K562 (cell line): ENCODE data around the gene TMEM203. TPM values are rescaled to one million over a fixed set of nuclear protein-coding genes. Genes with fewer than 3 reads are reported as not detected.

ENCODE experiments used
- CBFA2T2 ChIP-seq: fragments of 450-650 bp; conservative IDR thresholded peaks from 2 replicates; pipeline ENCODE4 v1.6.1; 2017; ENCODE audit warnings: mild to moderate bottlenecking
- EHMT2 ChIP-seq: fragments of 450-650 bp; IDR thresholded peaks from 2 replicates; pipeline ENCODE4 v1.6.1; 2018; ENCODE audit warnings: antibody characterized with exemption
- ETV1 ChIP-seq: fragments of 450-650 bp; conservative IDR thresholded peaks from 2 replicates; pipeline ENCODE4 v1.6.1; 2016; ENCODE audit warnings: missing genetic modification characterization, control low read depth, low read depth, missing compliant biosample characterization
- ETV5 ChIP-seq: sonication (generic); formaldehyde crosslinking; IDR thresholded peaks from 2 replicates; pipeline ENCODE4 v1.4.0; 2020; ENCODE audit warnings: low read depth, mild to moderate bottlenecking, missing genetic modification reagents
- FIP1L1 ChIP-seq: fragments of 200-400 bp; formaldehyde crosslinking; IDR thresholded peaks from 2 replicates; pipeline ENCODE4 v1.6.1; 2018; ENCODE audit warnings: mild to moderate bottlenecking, low read depth, low read length; ENCODE audit not compliant: poor library complexity, severe bottlenecking
- FOXP1 ChIP-seq: sonication (generic); formaldehyde crosslinking; IDR thresholded peaks from 2 replicates; pipeline ENCODE4 v1.8.0; 2022; ENCODE audit warnings: mild to moderate bottlenecking, missing genetic modification reagents
- HDAC1 ChIP-seq, 2 experiments: fragments of 450-650 bp; IDR thresholded peaks; 2 replicates each; pipeline ENCODE4 v1.6.1; 2016 to 2017; ENCODE audit warnings: inconsistent platforms in 1 of 2, mild to moderate bottlenecking in 1 of 2, moderate library complexity in 1 of 2
- KDM4B ChIP-seq, 2 experiments: fragments of 450-650 bp in 1 of 2; sonication (generic) in 1 of 2; IDR thresholded peaks; 2 replicates each; pipeline ENCODE4 v1.6.1; 2016 to 2017; ENCODE audit warnings: borderline replicate concordance in 2 of 2, antibody characterized with exemption in 1 of 2, low read depth in 1 of 2, mild to moderate bottlenecking in 1 of 2
- MBD2 ChIP-seq: sonication (generic); IDR thresholded peaks from 2 replicates; pipeline ENCODE4 v1.6.1; 2016; ENCODE audit warnings: low read depth, borderline replicate concordance
- NBN ChIP-seq: fragments of 450-650 bp; IDR thresholded peaks from 2 replicates; pipeline ENCODE4 v1.6.1; 2016; ENCODE audit warnings: low read depth, mild to moderate bottlenecking
- NFYB ChIP-seq: IDR thresholded peaks from 2 replicates; pipeline ENCODE4 v1.6.1; 2011; ENCODE audit warnings: mild to moderate bottlenecking, moderate library complexity; ENCODE audit not compliant: insufficient read length; ENCODE audit errors: extremely low read depth
- PBX2 ChIP-seq, 2 experiments: IDR thresholded peaks in 1 of 2; conservative IDR thresholded peaks in 1 of 2; 2 replicates each; pipeline ENCODE4 v1.6.1; 2016; ENCODE audit warnings: low read depth in 2 of 2, mild to moderate bottlenecking in 1 of 2, missing compliant biosample characterization in 1 of 2, missing genetic modification characterization in 1 of 2, moderate library complexity in 1 of 2
- REST ChIP-seq, 2 experiments: fragments of 450-650 bp; formaldehyde crosslinking in 1 of 2; IDR thresholded peaks; 2 replicates each; pipeline versions ENCODE4 v1.4.0 to v1.6.1; 2014 to 2020; ENCODE audit warnings: mild to moderate bottlenecking in 2 of 2, borderline replicate concordance in 1 of 2, low read depth in 1 of 2
- RHOXF2B ChIP-seq: fragments of 250-450 bp; sonication (Bioruptor Pico); conservative IDR thresholded peaks from 2 replicates; pipeline ENCODE4 v1.5.1; 2021
- ZNF263 ChIP-seq: sonication (generic); formaldehyde crosslinking; IDR thresholded peaks from 2 replicates; pipeline ENCODE4 v1.8.0; 2022; ENCODE audit warnings: mild to moderate bottlenecking, missing genetic modification reagents, borderline replicate concordance
- ZNF436 ChIP-seq: fragments of 250-450, 450-650 bp; sonication (Bioruptor Pico); formaldehyde crosslinking; IDR thresholded peaks from 2 replicates; pipeline ENCODE4 v1.7.0; 2020; ENCODE audit warnings: mild to moderate bottlenecking
- polyA plus RNA-seq, 8 experiments: library from polyadenylated mRNA; depleted of rRNA in 4 of 8; stranded (reverse) in 5 of 8; unstranded in 3 of 8; fragments of >200 nt; fragmentation: Nextera tagmentation in 2 of 8; fragmentation: Illumina TruSeq in 1 of 8; extraction: Ambion mirVana in 2 of 8; extraction: Trizol in 1 of 8; gene quantifications; 2 replicates each; pipeline versions ENCODE4 v1.2.1 to v1.2.3, GENCODE V29; 2011 to 2014; ENCODE audit warnings: inconsistent platforms in 1 of 8, missing spikeins in 1 of 8
- total RNA-seq, 7 experiments: library from RNA; depleted of rRNA in 6 of 7; stranded (reverse); fragments of >200 nt in 6 of 7; fragmentation: Illumina TruSeq in 2 of 7; extraction: Trizol in 2 of 7; gene quantifications; 2 replicates each; pipeline versions ENCODE4 v1.2.1 to v1.2.3, GENCODE V29; 2011 to 2021; ENCODE audit warnings: low replicate concordance in 1 of 7

TMEM203 gene
- total and polyA plus RNA-seq, 9 of the 15 experiments (the other 6 are each of a cell fraction or from before 2014, with no cell fraction given), result 8.8 to 59.5 (median 37.6) TPM

- no peak; the same call in 1 of the 2 replicates for TF ChIP-seq REST (IDR thresholded peaks at IDR 0.05; ENCODE audit: borderline replicate concordance)
- no peak for TF ChIP-seq REST (CRISPR knock-in tag; IDR thresholded peaks at IDR 0.05; ENCODE audit: low read depth)
- no peak for TF ChIP-seq ETV1 (tag)
- no peak for TF ChIP-seq RHOXF2B
- TF ChIP-seq NFYB, result no peak
- no peak for TF ChIP-seq NBN
- no peak for TF ChIP-seq ZNF436 (CRISPR knock-in tag)
- TF ChIP-seq FIP1L1, result peak; percentile 86
- TF ChIP-seq HDAC1 (IDR thresholded peaks at IDR 0.05), result peak in 1 of 2 experiments; percentile 60; a peak in 2 of 4 replicates
- 0 out of 2 replicates have a peak, but pooled peaks have one; percentile 33 for TF ChIP-seq ETV5 (CRISPR knock-in tag)
- TF ChIP-seq FOXP1 (CRISPR knock-in tag), result peak; percentile 46; the same call in 1 of the 2 replicates
- TF ChIP-seq EHMT2, result no peak
- peak; percentile 69; the same call in 1 of the 2 replicates for TF ChIP-seq MBD2
- TF ChIP-seq KDM4B (IDR thresholded peaks at IDR 0.05; ENCODE audit: borderline replicate concordance in 2 of 2, low read depth in 1 of 2), result no peak
- TF ChIP-seq PBX2 (CRISPR knock-in tag; IDR thresholded peaks at IDR 0.05; ENCODE audit: low read depth), result no peak
- no peak for TF ChIP-seq PBX2 (tag; conservative IDR thresholded peaks at IDR 0.05; ENCODE audit: low read depth)
- TF ChIP-seq CBFA2T2, result no peak
- TF ChIP-seq ZNF263 (CRISPR knock-in tag), result peak; percentile 23; the same call in 1 of the 2 replicates
Measured at GRCh38 chr9:137254624-137255447, 49.4 kb upstream of the TMEM203 start, which contains the start of gene NELFB (continued).
